Measurements from ENCODE around the gene SNN.

SNN gene

GRCh38 chr16:11727796-11728543, 59.7 kb downstream of the SNN start:
- FAIRE-seq = peak; percentile 53

More at GRCh38 chr16:11727796-11728543, 59.7 kb downstream of the SNN start:
- DNase-seq (ENCODE audit: insufficient read length, low spot score) = no peak

All from GM19239 (cell line).